SK-N-SH (cell line): ENCODE results near the gene LCA5. TPM values are rescaled to one million over a fixed set of nuclear protein-coding genes. Genes with fewer than 3 reads are reported as not detected.

Source experiments
- CTCF ChIA-PET: fragments of 300-600, 350-600 bp; formaldehyde crosslinking; extraction: SDS; loops from one replicate; lab custom pipeline; 2021; lab: Yijun Ruan, JAX
- POLR2A ChIA-PET: fragments of 350-600 bp; sonication (Branson Sonifier 250); formaldehyde crosslinking; extraction: SDS; loops from one replicate; lab custom pipeline; 2020; ENCODE audit warnings: antibody characterized with exemption, inconsistent platforms; lab: Yijun Ruan, JAX
- DNase-seq: peaks from one replicate; pipeline ENCODE4 v3.0.0; 2012
- H2AFZ ChIP-seq: fragments of 200-600 bp; sonication (generic); 2 replicates; pipeline ENCODE4 v1.8.1; 2016; ENCODE audit warnings: antibody characterized with exemption, mild to moderate bottlenecking, low read depth
- H3F3A ChIP-seq: fragments of 200-600 bp; sonication (generic); replicated peaks from 2 replicates; pipeline ENCODE3; 2016; ENCODE audit warnings: antibody characterized with exemption, mild to moderate bottlenecking; ENCODE audit not compliant: insufficient read depth
- H3K27ac ChIP-seq, 2 experiments: fragments of 200-500 bp in 1 of 2; fragments of 200-600 bp in 1 of 2; sonication (Bioruptor generic) in 1 of 2; sonication (generic), shearing (Covaris generic) in 1 of 2; 2 replicates each; pipeline versions ENCODE4 v1.5.1 to v1.6.1; 2014 to 2016; ENCODE audit warnings: low read depth in 2 of 2, inconsistent platforms in 1 of 2, low read length in 1 of 2, mild to moderate bottlenecking in 1 of 2, mixed read lengths in 1 of 2
- H3K27me3 ChIP-seq: fragments of 200-600 bp; sonication (generic), shearing (Covaris generic); 2 replicates; pipeline ENCODE4 v1.6.1; 2016; ENCODE audit warnings: mixed run types; ENCODE audit not compliant: insufficient read depth
- H3K36me3 ChIP-seq, 2 experiments: fragments of 200-500 bp in 1 of 2; fragments of 200-600 bp in 1 of 2; sonication (Bioruptor generic) in 1 of 2; sonication (generic) in 1 of 2; replicated peaks in 1 of 2; 2 replicates each; pipeline versions ENCODE3 to v1.5.1; 2014 to 2016; ENCODE audit warnings: low read length in 1 of 2, mild to moderate bottlenecking in 1 of 2; ENCODE audit not compliant: insufficient read depth in 2 of 2, control insufficient read depth in 1 of 2
- H3K4me1 ChIP-seq, 2 experiments: fragments of 200-500 bp in 1 of 2; fragments of 200-600 bp in 1 of 2; sonication (Bioruptor generic) in 1 of 2; sonication (generic), shearing (Covaris generic) in 1 of 2; 2 replicates each; pipeline versions ENCODE4 v1.5.1 to v1.6.1; 2014 to 2016; ENCODE audit warnings: low read depth in 1 of 2, low read length in 1 of 2, mixed run types in 1 of 2; ENCODE audit not compliant: insufficient read depth in 2 of 2, control insufficient read depth in 1 of 2
- H3K4me2 ChIP-seq: fragments of 200-600 bp; sonication (generic), shearing (Covaris generic); 2 replicates; pipeline ENCODE4 v1.6.1; 2017; ENCODE audit warnings: mixed run types
- H3K4me3 ChIP-seq, 2 experiments: fragments of 200-500 bp in 1 of 2; fragments of 200-600 bp in 1 of 2; sonication (Bioruptor generic) in 1 of 2; sonication (generic), shearing (Covaris generic) in 1 of 2; 2 replicates each; pipeline versions ENCODE4 v1.5.1 to v1.8.1; 2014 to 2016; ENCODE audit warnings: low read depth in 2 of 2, inconsistent platforms in 1 of 2, low read length in 1 of 2, mild to moderate bottlenecking in 1 of 2, mixed read lengths in 1 of 2, moderate library complexity in 1 of 2
- H3K79me2 ChIP-seq: fragments of 200-600 bp; sonication (generic); 2 replicates; pipeline ENCODE4 v1.8.1; 2017; ENCODE audit warnings: mild to moderate bottlenecking; ENCODE audit not compliant: insufficient read depth
- H3K9ac ChIP-seq: fragments of 200-600 bp; sonication (generic); 2 replicates; pipeline ENCODE4 v1.6.1; 2017; ENCODE audit warnings: mixed run types
- H3K9me2 ChIP-seq: fragments of 200-600 bp; sonication (generic); 2 replicates; pipeline ENCODE4 v1.6.1; 2017; ENCODE audit warnings: mixed run types
- H3K9me3 ChIP-seq: fragments of 200-600 bp; sonication (generic); 2 replicates; pipeline ENCODE4 v1.6.1; 2017; ENCODE audit warnings: mixed run types, mild to moderate bottlenecking, moderate library complexity
- H4K20me1 ChIP-seq: fragments of 200-600 bp; sonication (generic); 2 replicates; pipeline ENCODE4 v1.6.1; 2017; ENCODE audit warnings: mild to moderate bottlenecking, mixed run types; ENCODE audit not compliant: insufficient read depth
- CHD2 ChIP-seq: fragments of 150-350 bp; IDR thresholded peaks from 2 replicates; pipeline ENCODE4 v1.6.1; 2018; ENCODE audit warnings: low read length; ENCODE audit not compliant: partially characterized antibody
- EP300 ChIP-seq, 2 experiments: IDR thresholded peaks; 2 replicates each; pipeline versions ENCODE4 v1.4.0 to v1.6.1; 2012; ENCODE audit warnings: borderline replicate concordance in 1 of 2, low read depth in 1 of 2, low read length in 1 of 2
- EZH2phosphoT487 ChIP-seq: fragments of 200-600 bp; sonication (generic); IDR thresholded peaks from 2 replicates; pipeline ENCODE4 v1.6.1; 2017; ENCODE audit warnings: low read depth, mixed run types, mild to moderate bottlenecking, antibody characterized with exemption, moderate library complexity, borderline replicate concordance
- FOSL2 ChIP-seq: IDR thresholded peaks from 2 replicates; pipeline ENCODE4 v1.4.0; 2012; ENCODE audit warnings: low read depth, mild to moderate bottlenecking, moderate library complexity, borderline replicate concordance
- FOXJ3 ChIP-seq: sonication (generic); formaldehyde crosslinking; IDR thresholded peaks from 2 replicates; pipeline ENCODE4 v1.5.1; 2020; ENCODE audit warnings: mild to moderate bottlenecking, missing genetic modification reagents
- JUND ChIP-seq: IDR thresholded peaks from 2 replicates; pipeline ENCODE4 v1.4.0; 2012
- MXI1 ChIP-seq: IDR thresholded peaks from 2 replicates; pipeline ENCODE4 v1.6.1; 2012; ENCODE audit warnings: mild to moderate bottlenecking, low read depth, low read length, improper control_type of control experiment
- NRF1 ChIP-seq: IDR thresholded peaks from 2 replicates; pipeline ENCODE4 v1.6.1; 2012; ENCODE audit warnings: low read depth, mild to moderate bottlenecking, low read length
- RAD21 ChIP-seq: IDR thresholded peaks from 2 replicates; pipeline ENCODE4 v1.6.1; 2012; ENCODE audit warnings: mild to moderate bottlenecking, low read length
- RFX5 ChIP-seq: IDR thresholded peaks from 2 replicates; pipeline ENCODE4 v1.6.1; 2012; ENCODE audit warnings: mild to moderate bottlenecking, improper control_type of control experiment, low read length
- RXRA ChIP-seq: IDR thresholded peaks from 2 replicates; pipeline ENCODE4 v1.4.0; 2012; ENCODE audit warnings: low read depth, mild to moderate bottlenecking, borderline replicate concordance
- SMC3 ChIP-seq: IDR thresholded peaks from 2 replicates; pipeline ENCODE4 v1.6.1; 2012; ENCODE audit warnings: low read depth, low read length, improper control_type of control experiment
- TAF1 ChIP-seq: IDR thresholded peaks from 2 replicates; pipeline ENCODE4 v1.6.1; 2012; ENCODE audit warnings: low read depth, mild to moderate bottlenecking, low read length, moderate library complexity, borderline replicate concordance
- TEAD4 ChIP-seq: IDR thresholded peaks from 2 replicates; pipeline ENCODE4 v1.4.0; 2012; ENCODE audit warnings: mild to moderate bottlenecking, borderline replicate concordance; ENCODE audit not compliant: insufficient read depth
- YY1 ChIP-seq: IDR thresholded peaks from 2 replicates; pipeline ENCODE4 v1.4.0; 2012; ENCODE audit warnings: low read depth, mild to moderate bottlenecking
- WGBS: methylation state at CpG from one replicate; pipeline ENCODE4 v1.1.6; 2017; ENCODE audit warnings: low lambda C conversion rate; 5-methylcytosine and 5-hydroxymethylcytosine counted together
- polyA plus RNA-seq, 3 experiments: library from polyadenylated mRNA; depleted of rRNA; stranded (reverse); fragments of >200 nt; gene quantifications; 2 replicates each; pipeline ENCODE4 v1.2.3, GENCODE V29; 2012
- TF ChIP-seq, protein P1 (sequence below): IDR thresholded peaks from 2 replicates; pipeline ENCODE4 v1.4.0; 2012; ENCODE audit warnings: low read depth, borderline replicate concordance
- TF ChIP-seq, protein P2 (sequence below): IDR thresholded peaks from 2 replicates; pipeline ENCODE4 v1.6.1; 2012; ENCODE audit warnings: mild to moderate bottlenecking, low read depth, low read length, moderate library complexity

Gene LCA5
- polyA plus RNA-seq, 1 of the 3 experiments (the other 2 are of a cell fraction) = 0.61 TPM

DNA sequence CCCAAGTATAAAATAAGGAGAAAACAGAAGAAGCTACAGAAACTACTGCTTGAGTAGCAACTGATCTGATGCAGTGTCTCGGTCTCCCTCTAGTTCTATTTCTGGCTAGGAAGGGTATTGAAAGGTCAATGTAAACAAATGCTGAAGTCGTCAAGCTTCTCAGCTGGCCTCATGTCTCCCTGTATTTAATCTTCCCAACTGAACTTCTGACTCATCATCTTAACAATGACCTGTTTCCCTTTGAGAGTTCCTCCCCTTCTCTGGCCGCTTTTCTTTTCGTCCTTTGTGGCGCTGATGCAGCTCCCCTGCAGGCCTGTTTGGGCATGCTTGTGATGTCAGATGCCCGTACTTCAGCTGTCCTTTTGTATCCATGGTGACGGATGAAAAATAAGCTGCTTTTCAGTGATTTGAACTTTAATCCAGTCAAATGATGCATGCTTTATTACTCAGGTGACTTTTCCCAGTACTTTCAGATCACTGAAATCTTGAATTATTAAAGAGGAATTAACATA lies 7.8 kb upstream of the LCA5 start (continued):
- TF ChIP-seq, protein P1, sequence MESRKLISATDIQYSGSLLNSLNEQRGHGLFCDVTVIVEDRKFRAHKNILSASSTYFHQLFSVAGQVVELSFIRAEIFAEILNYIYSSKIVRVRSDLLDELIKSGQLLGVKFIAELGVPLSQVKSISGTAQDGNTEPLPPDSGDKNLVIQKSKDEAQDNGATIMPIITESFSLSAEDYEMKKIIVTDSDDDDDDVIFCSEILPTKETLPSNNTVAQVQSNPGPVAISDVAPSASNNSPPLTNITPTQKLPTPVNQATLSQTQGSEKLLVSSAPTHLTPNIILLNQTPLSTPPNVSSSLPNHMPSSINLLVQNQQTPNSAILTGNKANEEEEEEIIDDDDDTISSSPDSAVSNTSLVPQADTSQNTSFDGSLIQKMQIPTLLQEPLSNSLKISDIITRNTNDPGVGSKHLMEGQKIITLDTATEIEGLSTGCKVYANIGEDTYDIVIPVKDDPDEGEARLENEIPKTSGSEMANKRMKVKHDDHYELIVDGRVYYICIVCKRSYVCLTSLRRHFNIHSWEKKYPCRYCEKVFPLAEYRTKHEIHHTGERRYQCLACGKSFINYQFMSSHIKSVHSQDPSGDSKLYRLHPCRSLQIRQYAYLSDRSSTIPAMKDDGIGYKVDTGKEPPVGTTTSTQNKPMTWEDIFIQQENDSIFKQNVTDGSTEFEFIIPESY = 0 out of 2 replicates have a peak, but pooled peaks have one; percentile 24
- TF ChIP-seq CHD2 (peak; percentile 36), EZH2phosphoT487 (no peak), EP300 (IDR thresholded peaks at IDR 0.05; ENCODE audit: borderline replicate concordance in 1 of 2, low read depth in 1 of 2, low read length in 1 of 2) (peak; percentile 33 to 72; a peak in 2 of 4 replicates), FOSL2 (peak; percentile 91), RXRA (peak; percentile 96)

DNA sequence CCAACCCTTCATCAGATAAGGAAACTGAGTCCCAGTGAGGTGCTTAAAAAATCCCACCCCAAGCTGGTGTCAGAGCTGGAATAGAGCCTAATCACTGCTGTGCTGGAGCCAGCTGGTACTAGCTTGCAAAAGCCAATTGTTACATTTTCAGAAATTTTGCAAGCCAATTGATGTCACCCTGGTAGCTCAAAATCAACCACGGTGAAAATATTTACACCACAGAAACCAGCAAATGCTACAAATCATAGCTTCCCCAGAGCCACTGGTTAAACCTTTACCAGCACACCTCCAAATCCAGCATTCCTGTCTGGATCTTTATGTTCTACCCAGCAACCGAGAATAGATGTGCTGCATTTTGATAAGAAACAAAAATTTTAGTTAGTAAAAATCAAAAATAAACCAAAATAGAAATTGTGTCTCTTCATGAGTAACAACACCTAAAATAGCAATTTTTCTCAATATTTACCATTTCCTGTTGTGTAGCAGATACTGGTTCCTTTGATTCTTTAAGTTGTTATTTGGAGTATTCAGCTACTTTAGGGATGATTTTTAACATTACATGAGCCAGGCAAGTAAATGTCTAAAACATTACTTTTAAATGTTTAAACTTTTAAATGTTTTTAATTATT lies 7.2 kb upstream of the LCA5 start:
- peak overlapping the region; percentile 18; the same call in 1 of the 2 replicates for H3K9ac ChIP-seq
- peaks cover 12 to 22% of the 10 kb centered on the region in 2 experiments for H3K4me1 ChIP-seq
- POLR2A ChIA-PET = interaction anchor here (0.8 to 1.3 kb wide), 2 partner anchors 8 to 87 kb away, joined by 5 read pairs; partner anchors contain the start of genes LCA5 and SH3BGRL2
- peaks cover 5% of the 10 kb centered on the region for H3F3A ChIP-seq
- peak overlapping the region; percentile 14 to 35; a peak in 2 of 4 replicates for H3K4me3 ChIP-seq
- no peak for DNase-seq
- 70% methylated on average over 2 of the region's 2 CpGs for WGBS
- no peaks in the 10 kb centered on the region for H3K9me2 ChIP-seq
- peak overlapping the region; percentile 67 for H3K4me2 ChIP-seq
- peak overlapping the region; percentile 36; the same call in 1 of the 2 replicates for H2AFZ ChIP-seq
- CTCF ChIA-PET = interaction anchor here (0.7 to 2.1 kb wide), 18 partner anchors 8 to 343 kb away, joined by 3 to 15 read pairs (median 4); no protein-coding TSS in a partner anchor
- TF ChIP-seq RFX5 = peak; percentile 65; the same call in 1 of the 2 replicates
- no peak for TF ChIP-seq YY1
- TF ChIP-seq, all 33 proteins: peak for 1
- H3K27ac ChIP-seq = peak overlapping the region; percentile 83 to 89
- H4K20me1 ChIP-seq = no peaks in the 10 kb centered on the region
- H3K79me2 ChIP-seq = no peaks in the 10 kb centered on the region
- no peaks in the 10 kb centered on the region for H3K27me3 ChIP-seq
- H3K36me3 ChIP-seq = peaks cover 5% of the 10 kb centered on the region in 2 experiments
- no peaks in the 10 kb centered on the region for H3K9me3 ChIP-seq

DNA sequence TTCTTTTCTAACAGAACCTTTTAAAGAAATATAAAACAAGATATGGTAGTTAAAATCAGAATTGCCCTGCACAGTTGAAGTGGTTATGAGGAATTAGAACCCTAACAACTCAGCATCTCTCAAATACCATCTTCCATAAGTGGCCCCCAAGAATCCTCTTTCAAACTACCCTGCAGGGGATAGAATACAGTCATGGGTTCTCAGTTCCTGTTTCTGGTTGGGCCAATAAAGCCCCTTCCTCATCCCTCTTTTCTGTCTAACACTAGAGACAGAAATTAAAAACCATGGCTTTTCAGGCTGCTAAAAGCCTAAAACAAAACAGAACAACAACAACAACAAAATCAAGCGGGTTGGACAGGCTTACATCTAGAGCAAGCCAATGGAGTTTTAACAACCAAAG lies 6.7 kb upstream of the LCA5 start:
- DNase-seq = no peak
- ChIA-PET CTCF (interaction anchor here (1.0 to 1.5 kb wide), 4 partner anchors 27 to 324 kb away, joined by 3 to 5 read pairs (median 4); no protein-coding TSS in a partner anchor), POLR2A (no interaction called here)
- Histone ChIP-seq H3K4me2 (peak overlapping the region; percentile 67), H2AFZ (no peak overlapping the region), H3K9me2 (no peaks in the 10 kb centered on the region), H3K4me3 (no peak overlapping the region), H3K4me1 (peaks cover 12 to 22% of the 10 kb centered on the region in 2 experiments), H3K27ac (peak overlapping the region; percentile 83 to 89), H3K9ac (peak overlapping the region; percentile 18; the same call in 1 of the 2 replicates), H3F3A (peaks cover 5% of the 10 kb centered on the region), H3K36me3 (peaks cover 5 to 8% of the 10 kb centered on the region in 2 experiments), H3K79me2 (no peaks in the 10 kb centered on the region), H3K9me3 (no peaks in the 10 kb centered on the region), H3K27me3 (no peaks in the 10 kb centered on the region), H4K20me1 (no peaks in the 10 kb centered on the region)
- 100% methylated on average over 1 of the region's 1 CpG for WGBS
- TF ChIP-seq TAF1 (no peak), TEAD4 (no peak), MXI1 (no peak), RAD21 (no peak), RFX5 (no peak), NRF1 (no peak), JUND (no peak), EZH2phosphoT487 (no peak), CHD2 (no peak), FOXJ3 (CRISPR knock-in tag) (no peak), SMC3 (no peak)
- TF ChIP-seq, protein P2, sequence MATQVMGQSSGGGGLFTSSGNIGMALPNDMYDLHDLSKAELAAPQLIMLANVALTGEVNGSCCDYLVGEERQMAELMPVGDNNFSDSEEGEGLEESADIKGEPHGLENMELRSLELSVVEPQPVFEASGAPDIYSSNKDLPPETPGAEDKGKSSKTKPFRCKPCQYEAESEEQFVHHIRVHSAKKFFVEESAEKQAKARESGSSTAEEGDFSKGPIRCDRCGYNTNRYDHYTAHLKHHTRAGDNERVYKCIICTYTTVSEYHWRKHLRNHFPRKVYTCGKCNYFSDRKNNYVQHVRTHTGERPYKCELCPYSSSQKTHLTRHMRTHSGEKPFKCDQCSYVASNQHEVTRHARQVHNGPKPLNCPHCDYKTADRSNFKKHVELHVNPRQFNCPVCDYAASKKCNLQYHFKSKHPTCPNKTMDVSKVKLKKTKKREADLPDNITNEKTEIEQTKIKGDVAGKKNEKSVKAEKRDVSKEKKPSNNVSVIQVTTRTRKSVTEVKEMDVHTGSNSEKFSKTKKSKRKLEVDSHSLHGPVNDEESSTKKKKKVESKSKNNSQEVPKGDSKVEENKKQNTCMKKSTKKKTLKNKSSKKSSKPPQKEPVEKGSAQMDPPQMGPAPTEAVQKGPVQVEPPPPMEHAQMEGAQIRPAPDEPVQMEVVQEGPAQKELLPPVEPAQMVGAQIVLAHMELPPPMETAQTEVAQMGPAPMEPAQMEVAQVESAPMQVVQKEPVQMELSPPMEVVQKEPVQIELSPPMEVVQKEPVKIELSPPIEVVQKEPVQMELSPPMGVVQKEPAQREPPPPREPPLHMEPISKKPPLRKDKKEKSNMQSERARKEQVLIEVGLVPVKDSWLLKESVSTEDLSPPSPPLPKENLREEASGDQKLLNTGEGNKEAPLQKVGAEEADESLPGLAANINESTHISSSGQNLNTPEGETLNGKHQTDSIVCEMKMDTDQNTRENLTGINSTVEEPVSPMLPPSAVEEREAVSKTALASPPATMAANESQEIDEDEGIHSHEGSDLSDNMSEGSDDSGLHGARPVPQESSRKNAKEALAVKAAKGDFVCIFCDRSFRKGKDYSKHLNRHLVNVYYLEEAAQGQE = no peak
